ENCODE results near the gene ARHGEF17. TPM values are rescaled to one million over a fixed set of nuclear protein-coding genes. Genes with fewer than 3 reads are reported as not detected.

ARHGEF17 gene
- total and polyA plus RNA-seq, 2 of the 13 experiments (the other 11 are each of a cell fraction or from before 2014, with no cell fraction given): 10.7 to 28.8 TPM

DNA sequence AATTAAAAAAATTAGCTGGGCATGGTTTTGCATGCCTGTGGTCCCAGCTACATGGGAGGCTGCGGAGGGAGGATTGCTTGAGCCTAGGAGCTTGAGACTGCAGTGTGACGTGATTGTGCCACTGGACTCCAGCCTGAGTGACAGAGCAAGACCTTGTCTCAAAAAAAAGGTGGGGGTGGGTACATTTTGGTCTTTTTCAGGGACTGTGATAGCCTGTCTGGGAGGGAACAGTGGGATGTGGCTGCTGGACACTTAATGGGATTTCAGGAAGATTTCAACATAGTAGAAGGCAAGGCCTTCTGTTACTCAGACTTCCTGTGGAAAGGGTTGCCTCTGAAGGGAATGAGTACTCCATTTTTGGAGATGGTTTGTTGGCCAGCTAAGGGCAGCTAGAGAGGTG lies 108.7 kb downstream of the ARHGEF17 start (continued):
- TF ChIP-seq, protein P1, sequence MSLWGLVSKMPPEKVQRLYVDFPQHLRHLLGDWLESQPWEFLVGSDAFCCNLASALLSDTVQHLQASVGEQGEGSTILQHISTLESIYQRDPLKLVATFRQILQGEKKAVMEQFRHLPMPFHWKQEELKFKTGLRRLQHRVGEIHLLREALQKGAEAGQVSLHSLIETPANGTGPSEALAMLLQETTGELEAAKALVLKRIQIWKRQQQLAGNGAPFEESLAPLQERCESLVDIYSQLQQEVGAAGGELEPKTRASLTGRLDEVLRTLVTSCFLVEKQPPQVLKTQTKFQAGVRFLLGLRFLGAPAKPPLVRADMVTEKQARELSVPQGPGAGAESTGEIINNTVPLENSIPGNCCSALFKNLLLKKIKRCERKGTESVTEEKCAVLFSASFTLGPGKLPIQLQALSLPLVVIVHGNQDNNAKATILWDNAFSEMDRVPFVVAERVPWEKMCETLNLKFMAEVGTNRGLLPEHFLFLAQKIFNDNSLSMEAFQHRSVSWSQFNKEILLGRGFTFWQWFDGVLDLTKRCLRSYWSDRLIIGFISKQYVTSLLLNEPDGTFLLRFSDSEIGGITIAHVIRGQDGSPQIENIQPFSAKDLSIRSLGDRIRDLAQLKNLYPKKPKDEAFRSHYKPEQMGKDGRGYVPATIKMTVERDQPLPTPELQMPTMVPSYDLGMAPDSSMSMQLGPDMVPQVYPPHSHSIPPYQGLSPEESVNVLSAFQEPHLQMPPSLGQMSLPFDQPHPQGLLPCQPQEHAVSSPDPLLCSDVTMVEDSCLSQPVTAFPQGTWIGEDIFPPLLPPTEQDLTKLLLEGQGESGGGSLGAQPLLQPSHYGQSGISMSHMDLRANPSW (CRISPR knock-in tag; IDR thresholded peaks at IDR 0.05; ENCODE audit: borderline replicate concordance): no peak
- no peak for TF ChIP-seq MBD4 (IDR thresholded peaks at IDR 0.05; ENCODE audit: borderline replicate concordance, low read length)
- TF ChIP-seq ZFP82 (CRISPR knock-in tag; IDR thresholded peaks at IDR 0.05; ENCODE audit: borderline replicate concordance): no peak
- TF ChIP-seq, protein P2, sequence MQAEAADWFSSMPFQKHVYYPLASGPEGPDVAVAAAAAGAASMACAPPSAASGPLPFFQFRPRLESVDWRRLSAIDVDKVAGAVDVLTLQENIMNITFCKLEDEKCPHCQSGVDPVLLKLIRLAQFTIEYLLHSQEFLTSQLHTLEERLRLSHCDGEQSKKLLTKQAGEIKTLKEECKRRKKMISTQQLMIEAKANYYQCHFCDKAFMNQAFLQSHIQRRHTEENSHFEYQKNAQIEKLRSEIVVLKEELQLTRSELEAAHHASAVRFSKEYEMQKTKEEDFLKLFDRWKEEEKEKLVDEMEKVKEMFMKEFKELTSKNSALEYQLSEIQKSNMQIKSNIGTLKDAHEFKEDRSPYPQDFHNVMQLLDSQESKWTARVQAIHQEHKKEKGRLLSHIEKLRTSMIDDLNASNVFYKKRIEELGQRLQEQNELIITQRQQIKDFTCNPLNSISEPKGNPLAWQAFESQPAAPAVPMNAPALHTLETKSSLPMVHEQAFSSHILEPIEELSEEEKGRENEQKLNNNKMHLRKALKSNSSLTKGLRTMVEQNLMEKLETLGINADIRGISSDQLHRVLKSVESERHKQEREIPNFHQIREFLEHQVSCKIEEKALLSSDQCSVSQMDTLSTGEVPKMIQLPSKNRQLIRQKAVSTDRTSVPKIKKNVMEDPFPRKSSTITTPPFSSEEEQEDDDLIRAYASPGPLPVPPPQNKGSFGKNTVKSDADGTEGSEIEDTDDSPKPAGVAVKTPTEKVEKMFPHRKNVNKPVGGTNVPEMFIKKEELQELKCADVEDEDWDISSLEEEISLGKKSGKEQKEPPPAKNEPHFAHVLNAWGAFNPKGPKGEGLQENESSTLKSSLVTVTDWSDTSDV (CRISPR knock-in tag; IDR thresholded peaks at IDR 0.05): no peak

Other genes starting within 250 kb of the ARHGEF17 start
- 20.5 and 23.6 TPM in 2 replicates for gene FCHSD2, start 166.0 kb upstream of the ARHGEF17 start, total RNA-seq (2016; rRNA removed; fragmentation: Illumina TruSeq; extraction: Trizol)
- 24.6 and 24.8 TPM in 2 replicates for gene FCHSD2, start 166.0 kb upstream of the ARHGEF17 start, polyA plus RNA-seq (2011; rRNA removed)
- 3.0 and 3.1 TPM in 2 replicates for gene P2RY2, start 90.0 kb upstream of the ARHGEF17 start, total RNA-seq (2016; rRNA removed; fragmentation: Illumina TruSeq; extraction: Trizol)
- 0.95 and 1.6 TPM in 2 replicates for gene P2RY2, start 90.0 kb upstream of the ARHGEF17 start, polyA plus RNA-seq (2011; rRNA removed)
- 0.11 and 0.29 TPM in 2 replicates for gene P2RY6, start 35.9 kb upstream of the ARHGEF17 start, total RNA-seq (2016; rRNA removed; fragmentation: Illumina TruSeq; extraction: Trizol)
- 0.09 and 0.29 TPM in 2 replicates for gene P2RY6, start 35.9 kb upstream of the ARHGEF17 start, polyA plus RNA-seq (2011; rRNA removed)
- gene RELT, start 68.1 kb downstream of the ARHGEF17 start, total RNA-seq (2016; rRNA removed; fragmentation: Illumina TruSeq; extraction: Trizol): 1.6 and 4.7 TPM in 2 replicates
- 2.5 and 3.5 TPM in 2 replicates for gene RELT, start 68.1 kb downstream of the ARHGEF17 start, polyA plus RNA-seq (2011; rRNA removed)

Data from HepG2 (cell line).